Caco-2 (cell line): ENCODE data around the gene TRPM1. TPM values are rescaled to one million over a fixed set of nuclear protein-coding genes. Genes with fewer than 3 reads are reported as not detected.

Source experiments
- BruUV-seq: library from RNA; stranded (reverse); fragments of 400-500 nt; replicated peaks from 2 replicates; lab custom pipeline; 2021; lab: Mats Ljungman, UMichigan
- CTCF ChIA-PET: fragments of 300-600 bp; sonication (Branson Sonifier 250); formaldehyde crosslinking; loops from one replicate; lab custom pipeline; 2022; ENCODE audit warnings: antibody characterized with exemption; lab: Charles Lee
- POLR2A ChIA-PET: fragments of 300-600 bp; sonication (Branson Sonifier 250); formaldehyde crosslinking; loops from one replicate; lab custom pipeline; 2022; ENCODE audit warnings: antibody characterized with exemption; lab: Charles Lee
- DNase-seq, 2 experiments: peaks; one replicate each; pipeline versions ENCODE4 v3.0.0 to v3.0.0-alpha.2; 2020 to 2022
- H3K27me3 ChIP-seq: replicated peaks from 2 replicates; pipeline ENCODE4 v1.6.0; 2011; ENCODE audit warnings: low read length; ENCODE audit not compliant: control insufficient read depth, insufficient read depth
- H3K36me3 ChIP-seq: 2 replicates; pipeline ENCODE4 v1.5.1; 2011; ENCODE audit warnings: low read length; ENCODE audit not compliant: control insufficient read depth, insufficient read depth
- H3K4me1 ChIP-seq: fragments of 250-450 bp; sonication (Bioruptor Pico); 2 replicates; pipeline ENCODE4 v1.5.1; 2020; ENCODE audit warnings: mild to moderate bottlenecking
- H3K4me3 ChIP-seq: 2 replicates; pipeline ENCODE4 v1.5.1; 2011; ENCODE audit warnings: low read depth, mild to moderate bottlenecking, control low read depth, low read length
- H3K9me3 ChIP-seq: fragments of 250-450 bp; sonication (Bioruptor Pico); 2 replicates; pipeline ENCODE4 v1.5.1; 2020; ENCODE audit warnings: mild to moderate bottlenecking, moderate library complexity
- H3K27ac Mint-ChIP-seq: one replicate; pipeline ENCODE4 v1.8.0; 2022; ENCODE audit warnings: mixed read lengths; ENCODE audit not compliant: unreplicated experiment
- H3K27me3 Mint-ChIP-seq: one replicate; pipeline ENCODE4 v1.8.0; 2022; ENCODE audit warnings: mixed read lengths; ENCODE audit not compliant: insufficient read depth, unreplicated experiment
- H3K36me3 Mint-ChIP-seq: one replicate; pipeline ENCODE4 v1.8.0; 2022; ENCODE audit warnings: mild to moderate bottlenecking, mixed read lengths; ENCODE audit not compliant: insufficient read depth, unreplicated experiment
- H3K4me1 Mint-ChIP-seq: one replicate; pipeline ENCODE4 v1.8.0; 2022; ENCODE audit warnings: low read depth, mixed read lengths; ENCODE audit not compliant: unreplicated experiment
- H3K4me3 Mint-ChIP-seq: one replicate; pipeline ENCODE4 v1.8.0; 2022; ENCODE audit warnings: mild to moderate bottlenecking, moderate library complexity, mixed read lengths; ENCODE audit not compliant: unreplicated experiment
- H3K9me3 Mint-ChIP-seq: one replicate; pipeline ENCODE4 v1.8.0; 2022; ENCODE audit warnings: mixed read lengths; ENCODE audit not compliant: unreplicated experiment
- intact Hi-C: fragments of 100-400 bp; cut with micrococcal nuclease; formaldehyde crosslinking; loops from one replicate; pipeline ENCODE4 v1.10.0; 2022; ENCODE audit not compliant: unreplicated experiment
- total RNA-seq: library from RNA; stranded (reverse); gene quantifications from 2 replicates; pipeline ENCODE4 v1.2.3, GENCODE V29; 2022
- TF ChIP-seq, protein P1 (sequence below), 2 experiments: fragments of 200-600 bp in 1 of 2; IDR thresholded peaks; 1 replicate in 1 of 2; 2 replicates in 1 of 2; pipeline versions ENCODE4 v1.5.1 to v1.8.0; 2011 to 2022; ENCODE audit warnings: antibody characterized with exemption in 1 of 2, control low read depth in 1 of 2, inconsistent platforms in 1 of 2, low read depth in 1 of 2, low read length in 1 of 2, mild to moderate bottlenecking in 1 of 2, moderate library complexity in 1 of 2; ENCODE audit not compliant: insufficient read depth in 1 of 2, severe bottlenecking in 1 of 2, unreplicated experiment in 1 of 2

Gene TRPM1
- total RNA-seq, 1 experiment from 2014 or later = not detected

DNA sequence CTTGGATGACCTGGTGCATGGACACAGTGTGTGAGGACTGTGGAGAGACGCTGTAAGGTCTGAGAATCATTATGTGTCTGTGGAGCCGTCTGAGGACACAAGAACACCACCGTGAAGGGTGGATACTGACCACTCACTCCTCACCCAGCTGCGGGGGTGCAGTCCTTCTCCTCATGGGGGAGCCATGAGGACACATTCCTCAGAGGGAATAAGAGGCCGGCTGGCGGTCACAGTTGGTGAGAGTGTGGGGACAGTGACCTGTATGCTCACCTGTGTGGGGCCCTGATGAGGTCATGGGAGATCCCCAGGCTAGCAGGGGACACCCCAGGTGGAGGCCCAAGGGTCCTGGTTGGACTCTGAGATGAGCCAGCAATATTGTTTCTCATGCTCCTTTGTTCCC, 2.5 kb upstream of the TRPM1 start:
- no peak overlapping the region for H3K4me3 ChIP-seq
- intact Hi-C loops = no loop called here
- peaks cover 13% of the 10 kb centered on the region for H3K4me1 Mint-ChIP-seq
- TF ChIP-seq, protein P1, sequence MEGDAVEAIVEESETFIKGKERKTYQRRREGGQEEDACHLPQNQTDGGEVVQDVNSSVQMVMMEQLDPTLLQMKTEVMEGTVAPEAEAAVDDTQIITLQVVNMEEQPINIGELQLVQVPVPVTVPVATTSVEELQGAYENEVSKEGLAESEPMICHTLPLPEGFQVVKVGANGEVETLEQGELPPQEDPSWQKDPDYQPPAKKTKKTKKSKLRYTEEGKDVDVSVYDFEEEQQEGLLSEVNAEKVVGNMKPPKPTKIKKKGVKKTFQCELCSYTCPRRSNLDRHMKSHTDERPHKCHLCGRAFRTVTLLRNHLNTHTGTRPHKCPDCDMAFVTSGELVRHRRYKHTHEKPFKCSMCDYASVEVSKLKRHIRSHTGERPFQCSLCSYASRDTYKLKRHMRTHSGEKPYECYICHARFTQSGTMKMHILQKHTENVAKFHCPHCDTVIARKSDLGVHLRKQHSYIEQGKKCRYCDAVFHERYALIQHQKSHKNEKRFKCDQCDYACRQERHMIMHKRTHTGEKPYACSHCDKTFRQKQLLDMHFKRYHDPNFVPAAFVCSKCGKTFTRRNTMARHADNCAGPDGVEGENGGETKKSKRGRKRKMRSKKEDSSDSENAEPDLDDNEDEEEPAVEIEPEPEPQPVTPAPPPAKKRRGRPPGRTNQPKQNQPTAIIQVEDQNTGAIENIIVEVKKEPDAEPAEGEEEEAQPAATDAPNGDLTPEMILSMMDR (IDR thresholded peaks at IDR 0.05; ENCODE audit: insufficient read depth in 1 of 2, low read depth in 1 of 2, low read length in 1 of 2, severe bottlenecking in 1 of 2, unreplicated experiment in 1 of 2) = no peak
- BruUV-seq = no TSS peak
- POLR2A ChIA-PET = no interaction called here
- H3K27ac Mint-ChIP-seq = no peak overlapping the region
- H3K27me3 ChIP-seq = no peaks in the 10 kb centered on the region
- no peaks in the 10 kb centered on the region for H3K9me3 ChIP-seq
- H3K27me3 Mint-ChIP-seq = peaks cover 7% of the 10 kb centered on the region
- DNase-seq = no peak
- CTCF ChIA-PET = no interaction called here
- no peaks in the 10 kb centered on the region for H3K36me3 ChIP-seq
- H3K4me1 ChIP-seq = no peaks in the 10 kb centered on the region
- H3K36me3 Mint-ChIP-seq = no peaks in the 10 kb centered on the region
- no peak overlapping the region for H3K4me3 Mint-ChIP-seq
- H3K9me3 Mint-ChIP-seq = no peaks in the 10 kb centered on the region

DNA sequence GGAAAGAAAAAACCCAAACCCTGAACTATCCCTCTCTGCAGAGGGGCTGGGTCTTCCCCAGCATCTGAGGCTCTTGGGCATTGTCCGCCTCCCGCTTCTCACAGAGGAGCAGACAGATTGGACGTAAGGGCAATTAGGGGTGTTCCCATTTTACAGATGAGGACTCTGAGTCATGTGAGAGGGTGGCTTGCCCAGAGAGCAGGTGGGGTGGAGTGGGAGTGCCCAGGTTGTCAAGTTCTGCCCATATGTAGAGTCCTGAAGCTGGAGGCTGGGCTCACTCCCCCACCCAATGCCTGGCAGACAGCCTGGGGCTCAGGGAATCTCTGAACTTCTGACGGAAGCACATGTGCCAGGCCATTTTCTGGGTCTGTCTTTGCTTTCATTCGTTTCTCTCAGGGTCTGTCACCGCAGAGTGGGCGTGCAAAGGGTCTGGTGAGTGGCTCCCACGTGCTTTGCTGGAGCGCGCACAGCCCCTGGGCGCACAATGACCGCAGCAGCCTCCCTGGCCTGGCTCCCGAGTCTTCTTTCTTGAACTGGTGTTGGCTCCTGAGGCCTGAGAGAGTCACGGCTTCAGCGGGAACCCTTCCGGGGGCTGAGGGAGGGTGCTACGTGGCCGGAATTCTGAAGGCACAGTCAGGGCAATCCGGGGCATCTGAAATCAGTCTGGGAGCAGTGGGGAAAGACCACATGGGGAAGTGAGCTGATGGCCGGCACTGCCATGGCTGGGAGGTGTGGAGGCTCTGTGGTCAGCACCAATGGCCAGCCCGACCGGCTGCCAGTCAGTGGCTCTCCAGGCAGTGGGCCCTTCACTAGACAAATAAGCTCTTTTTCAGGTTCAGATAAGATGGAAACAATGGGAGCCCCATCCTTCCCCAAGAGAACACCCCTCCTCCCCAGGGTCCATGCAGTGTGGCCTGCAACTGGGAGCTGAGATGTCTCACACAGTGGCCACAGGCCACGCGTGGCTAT, 1.1 kb upstream of the TRPM1 start:
- Mint-ChIP-seq H3K4me3 (no peak overlapping the region), H3K4me1 (peaks cover 14% of the 10 kb centered on the region), H3K27ac (no peak overlapping the region), H3K36me3 (no peaks in the 10 kb centered on the region), H3K27me3 (peaks cover 7% of the 10 kb centered on the region), H3K9me3 (no peaks in the 10 kb centered on the region)
- POLR2A ChIA-PET = no interaction called here
- Histone ChIP-seq H3K27me3 (no peaks in the 10 kb centered on the region), H3K4me1 (no peaks in the 10 kb centered on the region), H3K36me3 (no peaks in the 10 kb centered on the region), H3K4me3 (no peak overlapping the region), H3K9me3 (no peaks in the 10 kb centered on the region)
- CTCF ChIA-PET = interaction anchor here (0.9 kb wide), 1 partner anchor 26 kb away, joined by 3 read pairs; no protein-coding TSS in a partner anchor
- no peak for DNase-seq
- TF ChIP-seq, protein P1 (IDR thresholded peaks at IDR 0.05; ENCODE audit: insufficient read depth in 1 of 2, low read depth in 1 of 2, low read length in 1 of 2, severe bottlenecking in 1 of 2, unreplicated experiment in 1 of 2) = no peak
- intact Hi-C loops = no loop called here
- BruUV-seq = no TSS peak

GRCh38 chr15:31102039-31102321, 455 bp upstream of the TRPM1 start:
- CTCF ChIA-PET = interaction anchor here (0.9 kb wide), 1 partner anchor 27 kb away, joined by 3 read pairs; no protein-coding TSS in a partner anchor
- TF ChIP-seq, protein P1 (IDR thresholded peaks at IDR 0.05; ENCODE audit: insufficient read depth in 1 of 2, low read depth in 1 of 2, low read length in 1 of 2, severe bottlenecking in 1 of 2, unreplicated experiment in 1 of 2) = no peak

More at GRCh38 chr15:31102039-31102321, 455 bp upstream of the TRPM1 start:
- H3K27me3 ChIP-seq = no peaks in the 10 kb centered on the region
- Mint-ChIP-seq H3K27me3 (peaks cover 1% of the 10 kb centered on the region), H3K27ac (no peak overlapping the region), H3K4me1 (peaks cover 14% of the 10 kb centered on the region), H3K36me3 (no peaks in the 10 kb centered on the region), H3K4me3 (no peak overlapping the region), H3K9me3 (no peaks in the 10 kb centered on the region)
- H3K9me3 ChIP-seq = no peaks in the 10 kb centered on the region
- intact Hi-C loops = no loop called here
- H3K4me1 ChIP-seq = no peaks in the 10 kb centered on the region
- H3K4me3 ChIP-seq = no peak overlapping the region
- H3K36me3 ChIP-seq = no peaks in the 10 kb centered on the region
- no peak for DNase-seq
- POLR2A ChIA-PET = no interaction called here
- no TSS peak for BruUV-seq
